ENCODE measurements around the gene BCL2A1. TPM values are rescaled to one million over a fixed set of nuclear protein-coding genes. Genes with fewer than 3 reads are reported as not detected.

The BCL2A1 gene
- total RNA-seq, 2 donors from 2014 or later = 7.5 TPM; not detected in 1

DNA sequence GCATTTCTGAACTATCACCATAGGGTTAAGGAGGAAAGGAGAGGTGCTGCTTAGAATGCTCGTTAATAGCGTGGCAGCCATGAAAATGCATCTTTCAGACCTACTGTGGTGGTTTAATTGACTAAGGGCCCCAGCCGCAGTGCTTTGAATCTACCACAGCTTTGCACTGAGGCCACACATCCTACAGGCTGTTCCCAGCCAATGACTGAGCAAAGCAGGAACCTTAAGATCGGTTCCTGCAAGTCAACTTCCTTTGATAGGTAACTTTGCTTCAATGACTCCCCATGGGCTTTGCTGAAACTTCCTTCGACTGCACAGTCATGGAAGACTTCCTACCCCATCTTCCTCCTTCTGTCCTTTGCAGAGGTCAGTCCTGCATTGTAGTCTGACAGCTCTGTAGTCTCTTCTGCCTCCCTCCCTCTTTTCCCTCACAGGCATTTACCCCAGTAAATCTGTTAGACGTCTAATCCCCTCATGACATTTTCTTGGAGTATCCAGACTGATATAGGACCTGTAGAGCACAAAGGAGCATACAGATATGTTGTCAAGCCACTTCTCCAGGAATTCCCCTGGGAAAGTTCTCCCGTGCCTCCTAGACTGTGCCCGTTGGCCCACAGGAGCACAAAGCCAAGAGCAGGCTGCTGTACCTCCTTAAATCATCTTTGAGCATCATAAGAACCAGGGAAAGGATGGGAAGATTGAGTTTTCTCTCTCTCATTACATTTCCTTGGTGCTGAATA is 2.6 kb upstream of the BCL2A1 start:
- H3K4me3 ChIP-seq = no peak overlapping the region
- TF ChIP-seq, protein P1, sequence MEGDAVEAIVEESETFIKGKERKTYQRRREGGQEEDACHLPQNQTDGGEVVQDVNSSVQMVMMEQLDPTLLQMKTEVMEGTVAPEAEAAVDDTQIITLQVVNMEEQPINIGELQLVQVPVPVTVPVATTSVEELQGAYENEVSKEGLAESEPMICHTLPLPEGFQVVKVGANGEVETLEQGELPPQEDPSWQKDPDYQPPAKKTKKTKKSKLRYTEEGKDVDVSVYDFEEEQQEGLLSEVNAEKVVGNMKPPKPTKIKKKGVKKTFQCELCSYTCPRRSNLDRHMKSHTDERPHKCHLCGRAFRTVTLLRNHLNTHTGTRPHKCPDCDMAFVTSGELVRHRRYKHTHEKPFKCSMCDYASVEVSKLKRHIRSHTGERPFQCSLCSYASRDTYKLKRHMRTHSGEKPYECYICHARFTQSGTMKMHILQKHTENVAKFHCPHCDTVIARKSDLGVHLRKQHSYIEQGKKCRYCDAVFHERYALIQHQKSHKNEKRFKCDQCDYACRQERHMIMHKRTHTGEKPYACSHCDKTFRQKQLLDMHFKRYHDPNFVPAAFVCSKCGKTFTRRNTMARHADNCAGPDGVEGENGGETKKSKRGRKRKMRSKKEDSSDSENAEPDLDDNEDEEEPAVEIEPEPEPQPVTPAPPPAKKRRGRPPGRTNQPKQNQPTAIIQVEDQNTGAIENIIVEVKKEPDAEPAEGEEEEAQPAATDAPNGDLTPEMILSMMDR (IDR thresholded peaks at IDR 0.05) = no peak
- ATAC-seq (ENCODE audit: insufficient number of reproducible peaks, low FRiP score, low read depth) = no peak
- no peak overlapping the region for H3K27ac ChIP-seq
- H3K27me3 ChIP-seq (replicated peaks; ENCODE audit: insufficient read depth) = no peaks in the 10 kb centered on the region
- no peaks in the 10 kb centered on the region for H3K36me3 ChIP-seq
- DNase-seq (ENCODE audit: low spot score) = no peak
- no peaks in the 10 kb centered on the region for H3K9me3 ChIP-seq
- H3K4me1 ChIP-seq (ENCODE audit: control insufficient read depth in 1 of 2, low read depth in 2 of 2) = no peaks in the 10 kb centered on the region

GRCh38 chr15:79972863-79973262 is 1.9 kb upstream of the BCL2A1 start:
- Histone ChIP-seq H3K9me3 (no peaks in the 10 kb centered on the region), H3K27ac (no peak overlapping the region), H3K36me3 (no peaks in the 10 kb centered on the region), H3K27me3 (replicated peaks; ENCODE audit: insufficient read depth) (no peaks in the 10 kb centered on the region), H3K4me1 (ENCODE audit: control insufficient read depth in 1 of 2, low read depth in 2 of 2) (no peaks in the 10 kb centered on the region), H3K4me3 (no peak overlapping the region)
- ATAC-seq (ENCODE audit: insufficient number of reproducible peaks, low FRiP score, low read depth) (no peak), DNase-seq (ENCODE audit: low spot score) (no peak)
- TF ChIP-seq, protein P1 (IDR thresholded peaks at IDR 0.05) = no peak

DNA sequence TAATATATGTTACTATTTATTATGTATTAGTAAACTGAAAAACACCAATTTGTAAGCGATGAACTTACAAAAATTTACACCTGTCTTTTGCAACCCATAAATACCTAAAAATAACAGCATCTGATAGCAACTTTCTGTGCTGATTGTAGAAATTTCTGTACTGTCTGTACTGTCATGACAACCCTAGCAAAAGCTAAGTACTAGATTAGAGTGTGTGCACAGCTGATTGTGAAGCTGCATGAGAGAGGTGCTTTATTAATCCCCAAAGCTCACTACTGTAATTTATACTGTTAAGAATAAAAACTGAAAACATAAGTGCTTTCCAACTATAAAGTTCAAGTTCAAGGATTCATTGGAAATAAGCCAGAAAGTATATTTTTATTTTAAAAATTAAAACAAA is 815 bp downstream of the BCL2A1 start:
- TF ChIP-seq, protein P1 (IDR thresholded peaks at IDR 0.05) = no peak
- ATAC-seq (ENCODE audit: insufficient number of reproducible peaks, low FRiP score, low read depth) (no peak), DNase-seq (ENCODE audit: low spot score) (no peak)
- Histone ChIP-seq H3K4me1 (ENCODE audit: control insufficient read depth in 1 of 2, low read depth in 2 of 2) (no peaks in the 10 kb centered on the region), H3K4me3 (peak overlapping the region; percentile 62), H3K27me3 (replicated peaks; ENCODE audit: insufficient read depth) (no peaks in the 10 kb centered on the region), H3K36me3 (no peaks in the 10 kb centered on the region), H3K27ac (no peak overlapping the region), H3K9me3 (no peaks in the 10 kb centered on the region)

GRCh38 chr15:79969146-79969545 is 1.9 kb downstream of the BCL2A1 start:
- no peak for ATAC-seq (ENCODE audit: insufficient number of reproducible peaks, low FRiP score, low read depth)
- no peaks in the 10 kb centered on the region for H3K4me1 ChIP-seq (ENCODE audit: control insufficient read depth in 1 of 2, low read depth in 2 of 2)
- no peak overlapping the region for H3K4me3 ChIP-seq
- TF ChIP-seq, protein P1 (IDR thresholded peaks at IDR 0.05) = no peak
- no peak for DNase-seq (ENCODE audit: low spot score)
- H3K27me3 ChIP-seq (replicated peaks; ENCODE audit: insufficient read depth) = no peaks in the 10 kb centered on the region
- H3K36me3 ChIP-seq = no peaks in the 10 kb centered on the region
- H3K9me3 ChIP-seq = no peaks in the 10 kb centered on the region
- no peak overlapping the region for H3K27ac ChIP-seq

- no peaks in the 10 kb centered on the region for H3K27me3 ChIP-seq (replicated peaks; ENCODE audit: insufficient read depth)
These were observed 3.5 kb downstream of the BCL2A1 start for GRCh38 chr15:79967298-79968182.

More at GRCh38 chr15:79967298-79968182, 3.5 kb downstream of the BCL2A1 start:
- H3K4me3 ChIP-seq = no peak overlapping the region
- DNase-seq (ENCODE audit: low spot score) (no peak), ATAC-seq (ENCODE audit: insufficient number of reproducible peaks, low FRiP score, low read depth) (no peak)
- H3K4me1 ChIP-seq (ENCODE audit: control insufficient read depth in 1 of 2, low read depth in 2 of 2) = no peaks in the 10 kb centered on the region
- H3K9me3 ChIP-seq = no peaks in the 10 kb centered on the region
- H3K36me3 ChIP-seq = no peaks in the 10 kb centered on the region
- TF ChIP-seq, protein P1 (IDR thresholded peaks at IDR 0.05) = no peak
- H3K27ac ChIP-seq = no peak overlapping the region
